Type B pancreatic cell (in vitro differentiated cells): Measurements from ENCODE around the gene LRRC1. TPM values are rescaled to one million over a fixed set of nuclear protein-coding genes. Genes with fewer than 3 reads are reported as not detected.

ENCODE experiments used
- DNase-seq: peaks from one replicate; pipeline ENCODE4 v3.0.0; 2021; ENCODE audit warnings: mixed read lengths; ENCODE audit not compliant: unreplicated experiment; ENCODE audit errors: extremely low spot score
- H3K27ac Mint-ChIP-seq: 2 replicates; pipeline ENCODE4 v1.8.0; 2021; ENCODE audit warnings: mild to moderate bottlenecking, mixed read lengths
- H3K27me3 Mint-ChIP-seq: 2 replicates; pipeline ENCODE4 v1.8.0; 2021; ENCODE audit warnings: mixed read lengths
- H3K36me3 Mint-ChIP-seq: 2 replicates; pipeline ENCODE4 v1.8.0; 2021; ENCODE audit warnings: mixed read lengths
- H3K4me1 Mint-ChIP-seq: one replicate; pipeline ENCODE4 v1.8.0; 2021; ENCODE audit warnings: mixed read lengths; ENCODE audit not compliant: unreplicated experiment
- H3K4me3 Mint-ChIP-seq: 2 replicates; pipeline ENCODE4 v1.8.0; 2021; ENCODE audit warnings: mild to moderate bottlenecking, mixed read lengths
- H3K9me3 Mint-ChIP-seq: 2 replicates; pipeline ENCODE4 v1.8.0; 2021; ENCODE audit warnings: mixed read lengths
- CTCF ChIP-seq: fragments of 200-600 bp; sonication (generic); conservative IDR thresholded peaks from 2 replicates; pipeline ENCODE4 v1.5.0; 2021; ENCODE audit warnings: antibody characterized with exemption, mild to moderate bottlenecking
- total RNA-seq: library from RNA; stranded (reverse); gene quantifications from 2 replicates; pipeline ENCODE4 v1.2.1, GENCODE V29; 2021; ENCODE audit warnings: low replicate concordance

The LRRC1 gene
- total RNA-seq, 1 donor from 2014 or later, result 28.9 TPM

- Mint-ChIP-seq H3K4me1 (peaks cover 37% of the 10 kb centered on the region), H3K9me3 (no peaks in the 10 kb centered on the region), H3K36me3 (peaks cover 4% of the 10 kb centered on the region), H3K27me3 (no peaks in the 10 kb centered on the region), H3K27ac (peak overlapping the region; percentile 91), H3K4me3 (peak overlapping the region; percentile 73)
- DNase-seq, result no peak
- TF ChIP-seq CTCF, result no peak
Observed at GRCh38 chr6:53811082-53811481, 16.3 kb downstream of the LRRC1 start.

GRCh38 chr6:53811746-53812145, 16.9 kb downstream of the LRRC1 start:
- H3K27me3 Mint-ChIP-seq, result no peaks in the 10 kb centered on the region
- TF ChIP-seq CTCF, result no peak
- H3K4me1 Mint-ChIP-seq, result peaks cover 36% of the 10 kb centered on the region
- no peak for DNase-seq
- no peaks in the 10 kb centered on the region for H3K9me3 Mint-ChIP-seq
- peak overlapping the region; percentile 35 for H3K4me3 Mint-ChIP-seq
- peaks cover 4% of the 10 kb centered on the region for H3K36me3 Mint-ChIP-seq
- peak overlapping the region; percentile 52 for H3K27ac Mint-ChIP-seq

DNA sequence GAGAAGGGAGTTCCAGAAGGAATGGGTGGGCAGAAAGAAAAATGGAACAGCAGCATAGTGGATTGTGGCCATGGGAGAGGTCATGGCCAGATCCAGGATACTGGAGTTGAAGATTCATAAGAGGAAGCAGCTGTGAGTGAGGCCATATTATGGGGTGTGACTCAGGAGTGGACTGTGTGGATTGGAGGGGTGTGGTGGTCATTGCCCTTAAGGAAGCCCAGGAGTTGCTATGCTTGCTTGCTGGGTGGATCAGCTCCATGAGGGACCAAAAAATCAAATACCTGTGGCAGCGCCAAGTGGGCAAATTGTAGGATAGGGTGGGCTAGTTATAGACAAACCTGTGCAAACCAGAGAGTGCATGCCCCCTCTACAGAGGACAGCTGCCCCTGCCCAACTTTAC, 18.3 kb downstream of the LRRC1 start:
- no peak overlapping the region for H3K4me3 Mint-ChIP-seq
- H3K9me3 Mint-ChIP-seq, result no peaks in the 10 kb centered on the region
- H3K4me1 Mint-ChIP-seq, result peaks cover 32% of the 10 kb centered on the region
- no peaks in the 10 kb centered on the region for H3K27me3 Mint-ChIP-seq
- DNase-seq, result no peak
- H3K27ac Mint-ChIP-seq, result peak overlapping the region; percentile 74
- peaks cover 4% of the 10 kb centered on the region for H3K36me3 Mint-ChIP-seq
- TF ChIP-seq CTCF, result no peak

GRCh38 chr6:53813801-53814200, 19.0 kb downstream of the LRRC1 start:
- Mint-ChIP-seq H3K27ac (no peak overlapping the region), H3K27me3 (no peaks in the 10 kb centered on the region), H3K4me3 (no peak overlapping the region), H3K36me3 (peaks cover 4% of the 10 kb centered on the region), H3K9me3 (no peaks in the 10 kb centered on the region), H3K4me1 (peaks cover 36% of the 10 kb centered on the region)
- no peak for TF ChIP-seq CTCF
- no peak for DNase-seq

- Mint-ChIP-seq H3K27ac (no peak overlapping the region), H3K4me1 (peaks cover 36% of the 10 kb centered on the region), H3K9me3 (no peaks in the 10 kb centered on the region), H3K36me3 (peaks cover 4% of the 10 kb centered on the region), H3K27me3 (no peaks in the 10 kb centered on the region), H3K4me3 (no peak overlapping the region)
- TF ChIP-seq CTCF, result no peak
- no peak for DNase-seq
Observed at GRCh38 chr6:53814353-53814752, 19.5 kb downstream of the LRRC1 start.
